ENCODE data around the gene MPIG6B.

MPIG6B gene

DNA sequence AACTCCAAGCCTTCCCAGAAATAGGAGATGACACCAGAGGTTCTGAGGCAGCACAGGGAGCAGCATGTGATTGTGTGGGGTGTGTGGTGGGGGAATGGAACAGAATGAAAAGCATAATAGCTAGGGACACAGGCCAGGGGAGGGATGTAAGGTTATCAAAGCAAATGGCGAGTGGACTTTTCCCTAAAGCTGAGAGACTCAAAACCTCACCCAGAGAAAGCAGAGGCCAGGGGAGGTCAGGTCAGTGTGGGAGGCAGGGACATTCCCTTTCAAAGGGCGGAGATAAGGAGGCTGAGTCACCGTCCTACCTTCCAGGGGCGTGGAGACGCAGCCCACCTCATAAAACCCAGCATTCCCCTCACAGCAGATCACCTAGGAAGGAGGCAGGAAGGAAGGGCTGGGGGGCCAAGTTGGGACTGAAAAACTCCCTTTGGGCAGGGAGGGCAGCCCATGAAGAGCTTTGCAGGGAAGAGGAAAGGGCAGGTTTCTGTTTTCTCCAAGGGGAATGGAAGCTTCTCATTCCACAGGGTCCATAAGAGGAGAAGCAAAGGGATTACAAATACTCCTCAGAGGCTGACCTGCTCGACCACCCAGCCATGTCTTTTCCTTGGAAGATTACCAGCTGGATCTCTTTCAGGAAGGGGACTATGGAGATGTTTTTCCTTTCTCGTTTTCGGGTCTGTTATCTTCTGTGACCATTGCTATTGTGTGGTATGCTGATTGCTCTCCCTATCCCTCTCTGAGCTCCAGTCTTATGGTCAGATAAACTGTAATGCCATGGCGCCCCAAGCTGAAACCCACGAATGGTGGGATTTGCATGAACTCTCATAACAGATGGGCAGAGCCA is 32.7 kb upstream of the MPIG6B start:
- TF ChIP-seq, protein P1, sequence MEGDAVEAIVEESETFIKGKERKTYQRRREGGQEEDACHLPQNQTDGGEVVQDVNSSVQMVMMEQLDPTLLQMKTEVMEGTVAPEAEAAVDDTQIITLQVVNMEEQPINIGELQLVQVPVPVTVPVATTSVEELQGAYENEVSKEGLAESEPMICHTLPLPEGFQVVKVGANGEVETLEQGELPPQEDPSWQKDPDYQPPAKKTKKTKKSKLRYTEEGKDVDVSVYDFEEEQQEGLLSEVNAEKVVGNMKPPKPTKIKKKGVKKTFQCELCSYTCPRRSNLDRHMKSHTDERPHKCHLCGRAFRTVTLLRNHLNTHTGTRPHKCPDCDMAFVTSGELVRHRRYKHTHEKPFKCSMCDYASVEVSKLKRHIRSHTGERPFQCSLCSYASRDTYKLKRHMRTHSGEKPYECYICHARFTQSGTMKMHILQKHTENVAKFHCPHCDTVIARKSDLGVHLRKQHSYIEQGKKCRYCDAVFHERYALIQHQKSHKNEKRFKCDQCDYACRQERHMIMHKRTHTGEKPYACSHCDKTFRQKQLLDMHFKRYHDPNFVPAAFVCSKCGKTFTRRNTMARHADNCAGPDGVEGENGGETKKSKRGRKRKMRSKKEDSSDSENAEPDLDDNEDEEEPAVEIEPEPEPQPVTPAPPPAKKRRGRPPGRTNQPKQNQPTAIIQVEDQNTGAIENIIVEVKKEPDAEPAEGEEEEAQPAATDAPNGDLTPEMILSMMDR (IDR thresholded peaks at IDR 0.05; ENCODE audit: borderline replicate concordance, insufficient read depth, low read depth, low read length) = no peak
- no peak overlapping the region for H3K4me3 ChIP-seq (ENCODE audit: low read depth, low read length)

DNA sequence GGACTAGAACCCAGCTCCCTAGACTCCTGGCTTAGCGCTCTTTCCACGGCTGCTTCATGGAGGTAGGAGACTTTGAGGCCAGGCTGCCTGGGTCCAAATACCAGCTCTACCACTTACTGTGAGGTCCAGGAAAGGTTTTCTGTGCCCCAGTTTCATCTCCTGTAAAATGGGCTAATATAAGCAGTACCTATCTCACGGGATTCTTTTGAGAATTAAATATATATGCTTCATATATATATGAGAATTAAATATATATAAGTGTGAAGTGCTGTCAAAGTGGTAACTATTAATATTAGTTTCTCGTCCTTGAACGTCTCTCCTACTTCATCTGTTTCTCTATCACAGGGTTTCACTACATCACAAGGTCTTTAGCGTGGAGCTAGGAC is 32.1 kb upstream of the MPIG6B start:
- TF ChIP-seq, protein P1 (IDR thresholded peaks at IDR 0.05; ENCODE audit: borderline replicate concordance, insufficient read depth, low read depth, low read length) = no peak
- no peak overlapping the region for H3K4me3 ChIP-seq (ENCODE audit: low read depth, low read length)

- TF ChIP-seq, protein P1 (IDR thresholded peaks at IDR 0.05; ENCODE audit: borderline replicate concordance, insufficient read depth, low read depth, low read length) = no peak
- no peak overlapping the region for H3K4me3 ChIP-seq (ENCODE audit: low read depth, low read length)
Measured at GRCh38 chr6:31691564-31692108, 31.5 kb upstream of the MPIG6B start.

- TF ChIP-seq, protein P1 (IDR thresholded peaks at IDR 0.05; ENCODE audit: borderline replicate concordance, insufficient read depth, low read depth, low read length) = no peak
- H3K4me3 ChIP-seq (ENCODE audit: low read depth, low read length) = no peak overlapping the region
Measured at GRCh38 chr6:31692353-31692752, 30.8 kb upstream of the MPIG6B start.

DNA sequence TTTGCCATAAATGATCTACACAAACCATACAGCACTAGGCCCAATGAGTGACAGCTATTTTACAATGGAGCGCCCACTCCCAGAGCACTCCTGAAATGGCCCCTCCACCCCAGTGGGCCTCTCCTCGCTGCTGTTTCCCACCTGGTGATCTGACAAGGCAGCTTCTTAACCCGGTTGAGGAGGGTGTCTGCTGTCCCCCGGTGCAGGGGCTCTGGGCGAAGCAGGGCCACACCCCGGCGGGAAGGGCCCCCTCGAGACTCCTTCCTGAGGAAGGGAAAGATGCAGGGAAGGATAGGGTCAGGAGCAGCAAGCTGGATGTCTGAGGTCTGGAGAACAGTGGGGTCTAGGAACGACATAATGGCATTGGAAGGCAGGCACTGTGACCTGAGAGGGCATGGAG is 30.3 kb upstream of the MPIG6B start:
- no peak overlapping the region for H3K4me3 ChIP-seq (ENCODE audit: low read depth, low read length)
- TF ChIP-seq, protein P1 (IDR thresholded peaks at IDR 0.05; ENCODE audit: borderline replicate concordance, insufficient read depth, low read depth, low read length) = no peak

DNA sequence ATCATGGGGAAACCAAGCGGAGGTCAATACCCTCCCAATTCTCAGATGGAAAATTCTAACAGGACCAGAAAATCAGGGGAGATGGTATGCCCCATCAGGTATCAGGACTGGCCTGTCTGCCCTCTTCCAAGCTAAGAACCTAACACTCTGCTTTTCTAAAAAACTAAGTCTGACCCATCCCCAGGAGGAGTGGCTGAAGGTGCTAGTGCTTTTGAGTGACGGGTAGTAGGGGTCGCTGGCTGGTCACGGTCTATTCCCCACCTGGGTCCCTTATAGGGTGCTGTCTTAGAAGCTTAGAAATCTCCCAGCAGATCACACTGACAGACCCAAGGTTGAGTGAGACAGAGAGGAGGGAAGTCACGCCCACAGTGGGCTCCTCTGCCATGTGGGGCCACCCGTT is 29.6 kb upstream of the MPIG6B start:
- no peak overlapping the region for H3K4me3 ChIP-seq (ENCODE audit: low read depth, low read length)
- TF ChIP-seq, protein P1 (IDR thresholded peaks at IDR 0.05; ENCODE audit: borderline replicate concordance, insufficient read depth, low read depth, low read length) = no peak

- TF ChIP-seq, protein P1 (IDR thresholded peaks at IDR 0.05; ENCODE audit: borderline replicate concordance, insufficient read depth, low read depth, low read length) = no peak
- no peak overlapping the region for H3K4me3 ChIP-seq (ENCODE audit: low read depth, low read length)
Measured at GRCh38 chr6:31697555-31697954, 25.6 kb upstream of the MPIG6B start.

Measured in GM12875 (cell line).